Choroid plexus epithelial cell (primary cell): ENCODE results near the gene ANXA3.

Source experiments
- DNase-seq: peaks from one replicate; pipeline ENCODE4 v3.0.0-alpha.2; 2010; ENCODE audit warnings: low read depth
- H3K4me3 ChIP-seq: 2 replicates; pipeline ENCODE4 v1.5.1; 2011; ENCODE audit warnings: low read depth, mild to moderate bottlenecking, control low read depth, low read length, moderate library complexity
- TF ChIP-seq, protein P1 (sequence below): conservative IDR thresholded peaks from 2 replicates; pipeline ENCODE4 v1.5.1; 2011; ENCODE audit warnings: low read depth, mild to moderate bottlenecking, control low read depth, inconsistent platforms, low read length, moderate library complexity

ANXA3 gene

DNA sequence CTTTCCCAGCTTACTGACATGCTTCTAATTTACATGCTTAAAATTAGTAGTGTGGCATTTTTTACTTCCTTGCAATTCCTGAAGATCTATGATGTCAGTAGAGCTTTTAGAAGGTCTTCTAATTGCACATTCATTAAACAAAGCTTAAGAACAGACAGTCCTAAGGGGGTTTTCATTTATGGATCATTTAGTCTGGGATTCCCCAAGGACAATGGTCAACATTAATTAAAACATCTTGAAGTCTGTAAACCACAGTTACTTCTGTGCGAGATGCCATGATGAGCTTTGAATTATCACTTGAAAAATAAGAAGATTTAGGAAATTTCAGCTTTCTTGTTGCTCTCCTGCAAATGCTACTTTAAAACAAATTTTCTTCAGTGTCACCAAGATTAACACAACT is 20.2 kb downstream of the ANXA3 start:
- no peak for DNase-seq
- TF ChIP-seq, protein P1, sequence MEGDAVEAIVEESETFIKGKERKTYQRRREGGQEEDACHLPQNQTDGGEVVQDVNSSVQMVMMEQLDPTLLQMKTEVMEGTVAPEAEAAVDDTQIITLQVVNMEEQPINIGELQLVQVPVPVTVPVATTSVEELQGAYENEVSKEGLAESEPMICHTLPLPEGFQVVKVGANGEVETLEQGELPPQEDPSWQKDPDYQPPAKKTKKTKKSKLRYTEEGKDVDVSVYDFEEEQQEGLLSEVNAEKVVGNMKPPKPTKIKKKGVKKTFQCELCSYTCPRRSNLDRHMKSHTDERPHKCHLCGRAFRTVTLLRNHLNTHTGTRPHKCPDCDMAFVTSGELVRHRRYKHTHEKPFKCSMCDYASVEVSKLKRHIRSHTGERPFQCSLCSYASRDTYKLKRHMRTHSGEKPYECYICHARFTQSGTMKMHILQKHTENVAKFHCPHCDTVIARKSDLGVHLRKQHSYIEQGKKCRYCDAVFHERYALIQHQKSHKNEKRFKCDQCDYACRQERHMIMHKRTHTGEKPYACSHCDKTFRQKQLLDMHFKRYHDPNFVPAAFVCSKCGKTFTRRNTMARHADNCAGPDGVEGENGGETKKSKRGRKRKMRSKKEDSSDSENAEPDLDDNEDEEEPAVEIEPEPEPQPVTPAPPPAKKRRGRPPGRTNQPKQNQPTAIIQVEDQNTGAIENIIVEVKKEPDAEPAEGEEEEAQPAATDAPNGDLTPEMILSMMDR, result no peak
- no peak overlapping the region for H3K4me3 ChIP-seq

DNA sequence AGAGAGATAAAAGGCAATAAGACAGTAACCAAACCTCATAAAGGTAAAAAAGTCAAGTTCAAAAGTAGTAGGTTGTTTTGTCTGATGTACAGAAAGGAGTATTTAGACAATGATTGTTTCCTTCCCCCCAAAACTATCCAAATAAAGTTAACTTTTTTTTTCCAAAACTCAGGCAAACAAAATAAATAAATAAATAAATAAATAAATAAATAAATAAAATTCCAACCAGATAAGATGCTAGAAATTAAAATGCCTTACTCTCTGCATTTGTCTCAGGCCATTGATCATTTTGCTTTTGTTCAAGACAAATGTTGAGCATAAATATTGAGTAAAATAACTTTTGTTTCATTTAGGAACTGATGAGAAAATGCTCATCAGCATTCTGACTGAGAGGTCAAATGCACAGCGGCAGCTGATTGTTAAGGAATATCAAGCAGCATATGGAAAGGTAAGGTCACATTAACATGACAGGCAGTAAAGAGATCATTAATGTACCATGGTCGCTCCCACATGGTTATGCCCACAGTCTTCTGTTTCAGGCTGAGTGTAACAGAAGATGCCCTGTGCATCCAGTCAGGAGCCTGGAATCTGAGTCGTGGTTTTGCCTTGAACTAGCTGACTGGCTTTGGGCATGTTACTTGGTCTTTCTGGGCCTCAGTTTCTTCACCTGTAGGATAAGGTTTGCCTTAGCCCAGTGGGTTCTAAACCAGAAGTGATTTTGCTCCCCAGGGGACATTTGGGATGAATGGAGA is 27.3 kb downstream of the ANXA3 start:
- TF ChIP-seq, protein P1, result no peak
- DNase-seq, result no peak
- no peak overlapping the region for H3K4me3 ChIP-seq

DNA sequence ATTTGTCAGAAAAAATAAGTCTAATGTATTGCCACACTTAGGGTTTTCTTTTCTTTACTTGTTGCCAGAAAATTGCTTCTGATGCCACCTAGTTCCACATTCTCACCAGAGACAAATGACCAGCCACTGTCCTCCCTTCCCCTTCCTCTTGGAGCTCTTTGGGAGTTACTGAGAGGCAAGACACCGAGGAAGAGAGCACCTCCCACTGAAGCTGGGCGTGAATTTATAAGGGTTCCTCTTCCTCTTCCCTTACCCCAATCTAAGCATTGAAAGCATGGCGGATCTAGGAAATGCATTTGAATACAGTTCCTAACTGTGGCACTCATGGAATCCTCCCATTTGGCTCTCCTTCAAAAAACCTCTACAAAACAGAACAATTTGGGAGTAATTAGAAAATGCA is 30.0 kb downstream of the ANXA3 start:
- H3K4me3 ChIP-seq, result no peak overlapping the region
- TF ChIP-seq, protein P1, result no peak
- DNase-seq, result no peak

DNA sequence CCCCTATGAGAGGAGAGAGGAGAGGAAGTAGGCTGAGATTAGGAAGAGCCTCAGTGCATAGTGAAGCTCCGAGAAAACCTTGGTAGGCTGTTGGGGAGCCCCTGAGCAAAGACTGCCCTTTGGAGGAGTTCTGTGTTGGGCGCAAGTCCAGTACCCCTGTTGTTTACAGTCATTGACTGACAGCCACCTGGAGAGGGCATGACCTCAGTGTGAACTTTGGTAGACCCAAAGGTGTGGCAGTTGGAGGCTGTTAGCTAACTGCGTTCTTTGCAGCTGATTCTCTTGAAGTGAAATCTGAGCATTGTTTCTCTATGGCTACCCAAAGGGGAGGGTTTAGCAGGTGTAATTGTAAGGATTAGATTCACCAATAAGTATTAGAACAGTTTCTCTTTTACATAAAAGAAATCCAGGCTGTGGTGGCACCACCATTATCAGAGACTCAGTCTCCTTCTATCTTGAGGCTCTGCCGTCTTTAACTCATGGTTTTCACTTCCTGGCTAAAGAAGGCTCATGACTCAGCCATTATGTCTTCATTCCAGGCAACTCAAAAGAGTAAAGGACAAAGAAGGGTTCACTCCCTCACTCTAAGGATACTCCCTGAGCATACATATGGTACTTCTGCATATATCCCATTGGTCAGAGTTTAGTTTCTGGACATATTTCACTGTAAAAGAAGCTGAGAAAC is 33.4 kb downstream of the ANXA3 start:
- TF ChIP-seq, protein P1, result no peak
- peak; percentile 37 for DNase-seq
- H3K4me3 ChIP-seq, result no peak overlapping the region

DNA sequence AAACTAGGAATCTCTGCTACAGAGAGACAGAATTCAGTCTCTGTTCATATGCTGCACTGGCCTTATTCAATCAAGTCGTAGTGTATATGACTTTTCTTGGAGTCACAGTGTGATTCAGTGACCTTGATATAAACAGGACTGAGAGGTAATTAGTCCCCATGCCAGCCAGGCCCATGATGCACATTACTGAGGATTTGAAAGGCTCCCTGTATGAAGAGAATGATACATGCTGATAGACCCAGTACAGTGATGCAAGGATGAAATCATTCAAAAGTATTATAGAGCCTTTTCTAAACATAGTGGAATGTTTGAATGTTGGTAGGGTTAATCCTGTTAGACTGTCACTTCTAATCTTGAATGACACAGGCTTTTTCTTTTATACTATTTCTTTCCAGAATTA is 34.1 kb downstream of the ANXA3 start:
- no peak overlapping the region for H3K4me3 ChIP-seq
- no peak for DNase-seq
- TF ChIP-seq, protein P1, result no peak

DNA sequence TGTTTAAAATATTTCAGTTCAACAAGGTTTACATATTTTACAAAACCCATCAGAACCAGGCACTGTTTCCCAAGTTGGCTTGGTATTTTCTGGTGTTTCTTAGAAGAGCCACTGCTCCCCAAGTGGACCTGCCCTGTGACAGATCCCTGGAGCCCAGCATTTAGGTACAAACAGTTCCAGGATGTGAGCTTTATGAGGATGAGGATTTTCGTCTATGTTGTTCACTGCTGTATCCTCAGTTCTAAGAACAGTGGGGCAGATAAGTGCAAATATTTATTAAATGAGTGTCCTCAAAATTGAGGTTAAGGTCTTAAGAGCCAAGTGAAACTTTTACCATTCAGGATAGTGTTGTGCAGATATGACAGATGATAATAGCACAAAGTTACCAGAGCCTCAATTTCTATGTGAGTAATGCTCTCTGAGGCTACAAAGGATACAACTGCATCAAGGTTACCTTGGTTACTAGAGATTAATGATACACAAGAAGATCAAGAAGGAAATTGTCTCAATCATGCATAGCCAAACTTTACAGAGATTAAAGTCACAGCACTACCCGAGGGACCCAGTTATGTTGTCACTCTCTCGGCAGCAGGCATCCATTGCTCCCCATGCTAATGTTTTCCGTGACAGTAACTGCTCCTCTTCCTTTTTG is 37.5 kb downstream of the ANXA3 start:
- H3K4me3 ChIP-seq, result no peak overlapping the region
- TF ChIP-seq, protein P1, result no peak
- DNase-seq, result no peak
